ENCODE measurements around the gene FLT4. TPM values are rescaled to one million over a fixed set of nuclear protein-coding genes. Genes with fewer than 3 reads are reported as not detected.

Gene FLT4
- total and polyA plus RNA-seq, 2 experiments from 2014 or later: 3.4 to 13.8 TPM

GRCh38 chr5:180598316-180598701, 51.1 kb downstream of the FLT4 start:
- DNase-seq (ENCODE audit: low spot score): no peak
- Mint-ChIP-seq H3K36me3 (ENCODE audit: low read depth) (no peaks in the 10 kb centered on the region; the same call in 2 of the 3 replicates), H3K4me1 (0 out of 3 replicates have a peak, but pooled peaks cover 2% of the 10 kb centered on the region), H3K9me3 (no peaks in the 10 kb centered on the region), H3K27me3 (ENCODE audit: insufficient read depth, low read depth, poor library complexity) (peaks cover 19% of the 10 kb centered on the region), H3K4me3 (no peak overlapping the region), H3K27ac (no peak overlapping the region)
- H3K4me3 ChIP-seq: no peak overlapping the region
- no peaks in the 10 kb centered on the region for H3K36me3 ChIP-seq (ENCODE audit: insufficient read depth)
- H3K9me2 ChIP-seq (ENCODE audit: insufficient read depth): no peaks in the 10 kb centered on the region
- ATAC-seq: no peak
- no peaks in the 10 kb centered on the region for H3K4me1 ChIP-seq (ENCODE audit: insufficient read depth)
- H3F3A ChIP-seq (replicated peaks; ENCODE audit: low read depth): no peaks in the 10 kb centered on the region
- TF ChIP-seq EZH2 (IDR thresholded peaks at IDR 0.05; ENCODE audit: low read depth, unreplicated experiment): no peak
- no peak overlapping the region for H2AFZ ChIP-seq
- H3K27me3 ChIP-seq (ENCODE audit: insufficient read depth): peaks cover under 1% of the 10 kb centered on the region; the same call in 1 of the 2 replicates
- H3K27ac ChIP-seq (ENCODE audit: low read depth): no peak overlapping the region
- no peaks in the 10 kb centered on the region for H3K79me2 ChIP-seq (replicated peaks; ENCODE audit: insufficient read depth)
- no peaks in the 10 kb centered on the region for H4K20me1 ChIP-seq (replicated peaks; ENCODE audit: insufficient read depth)
- no peak overlapping the region for H3K4me2 ChIP-seq

GRCh38 chr5:180596668-180597231, 52.6 kb downstream of the FLT4 start:
- H3F3A ChIP-seq (replicated peaks; ENCODE audit: low read depth): peaks cover 7% of the 10 kb centered on the region; the same call in 1 of the 2 replicates
- TF ChIP-seq CREB1 (CRISPR knock-in tag; IDR thresholded peaks at IDR 0.05; ENCODE audit: low read depth) (no peak), ZNF462 (CRISPR knock-in tag; IDR thresholded peaks at IDR 0.05) (no peak), ETS1 (IDR thresholded peaks at IDR 0.05) (no peak), REST (IDR thresholded peaks at IDR 0.05; ENCODE audit: unreplicated experiment) (no peak), EZH2 (IDR thresholded peaks at IDR 0.05; ENCODE audit: low read depth, unreplicated experiment) (no peak), ZNF114 (CRISPR knock-in tag; IDR thresholded peaks at IDR 0.05) (no peak), POLR2AphosphoS5 (IDR thresholded peaks at IDR 0.05; ENCODE audit: low read depth) (no peak)
- Mint-ChIP-seq H3K9me3 (peaks cover 3% of the 10 kb centered on the region; the same call in 1 of the 3 replicates), H3K27me3 (ENCODE audit: insufficient read depth, low read depth, poor library complexity) (peaks cover 27% of the 10 kb centered on the region), H3K27ac (no peak overlapping the region), H3K36me3 (ENCODE audit: low read depth) (peaks cover 5% of the 10 kb centered on the region; the same call in 1 of the 3 replicates), H3K4me1 (peaks cover 5% of the 10 kb centered on the region), H3K4me3 (no peak overlapping the region)
- no peaks in the 10 kb centered on the region for H4K20me1 ChIP-seq (replicated peaks; ENCODE audit: insufficient read depth)
- H3K4me1 ChIP-seq (ENCODE audit: insufficient read depth): 0 out of 2 replicates have a peak, but pooled peaks cover 2% of the 10 kb centered on the region
- no peak overlapping the region for H3K27ac ChIP-seq (ENCODE audit: low read depth)
- H2AFZ ChIP-seq: no peak overlapping the region
- DNase-seq (ENCODE audit: low spot score) (no peak), ATAC-seq (no peak)
- peaks cover 16% of the 10 kb centered on the region for H3K27me3 ChIP-seq (ENCODE audit: insufficient read depth)
- H3K36me3 ChIP-seq (ENCODE audit: insufficient read depth): no peaks in the 10 kb centered on the region
- no peak overlapping the region for H3K4me3 ChIP-seq
- no peaks in the 10 kb centered on the region for H3K9me2 ChIP-seq (ENCODE audit: insufficient read depth)
- H3K79me2 ChIP-seq (replicated peaks; ENCODE audit: insufficient read depth): no peaks in the 10 kb centered on the region
- no peak overlapping the region for H3K4me2 ChIP-seq
